Upper lobe of right lung (tissue), 1 donor: ENCODE data around the gene PRKAR1B. TPM values are rescaled to one million over a fixed set of nuclear protein-coding genes. Genes with fewer than 3 reads are reported as not detected.

Source experiments
- ATAC-seq: fragments of 200-7000 bp; cut with Tn5 transposase; one replicate; pipeline ENCODE4 v1.9.1; 2020; ENCODE audit warnings: mild to moderate bottlenecking, moderate library complexity
- DNase-seq: peaks from one replicate; pipeline ENCODE4 v3.0.0-alpha.2; 2020
- H3K27ac ChIP-seq: fragments of 200-600 bp; one replicate; pipeline ENCODE4 v1.8.0; 2022
- H3K27me3 ChIP-seq: fragments of 200-600 bp; one replicate; pipeline ENCODE4 v1.8.0; 2022; ENCODE audit warnings: mild to moderate bottlenecking
- H3K36me3 ChIP-seq: fragments of 200-600 bp; one replicate; pipeline ENCODE4 v1.8.0; 2022
- H3K4me1 ChIP-seq: fragments of 200-600 bp; one replicate; pipeline ENCODE4 v1.8.0; 2022
- H3K4me3 ChIP-seq: fragments of 200-600 bp; one replicate; pipeline ENCODE4 v1.8.0; 2022; ENCODE audit warnings: mild to moderate bottlenecking
- H3K9me3 ChIP-seq: fragments of 200-600 bp; one replicate; pipeline ENCODE4 v1.8.0; 2022
- intact Hi-C: fragments of 100-400 bp; cut with DNase I; formaldehyde crosslinking; loops from one replicate; pipeline ENCODE4 v1.11.0; 2022
- total RNA-seq: library from RNA; stranded (reverse); fragmentation: NEBNext Ultra II Directional; extraction: Animal tissue kit (Norgen Biotek cat#: 25700); gene quantifications from one replicate; pipeline ENCODE4 v1.2.1, GENCODE V29; 2021
- TF ChIP-seq, protein P1 (sequence below): fragments of 200-600 bp; IDR thresholded peaks from one replicate; pipeline ENCODE4 v1.8.0; 2022; ENCODE audit warnings: antibody characterized with exemption
- donor health status: DM: no; HTN: yes; CAD: no; lungs with severe emphysema.

Gene PRKAR1B
- total RNA-seq, 1 donor from 2014 or later, result 25.7 TPM

DNA sequence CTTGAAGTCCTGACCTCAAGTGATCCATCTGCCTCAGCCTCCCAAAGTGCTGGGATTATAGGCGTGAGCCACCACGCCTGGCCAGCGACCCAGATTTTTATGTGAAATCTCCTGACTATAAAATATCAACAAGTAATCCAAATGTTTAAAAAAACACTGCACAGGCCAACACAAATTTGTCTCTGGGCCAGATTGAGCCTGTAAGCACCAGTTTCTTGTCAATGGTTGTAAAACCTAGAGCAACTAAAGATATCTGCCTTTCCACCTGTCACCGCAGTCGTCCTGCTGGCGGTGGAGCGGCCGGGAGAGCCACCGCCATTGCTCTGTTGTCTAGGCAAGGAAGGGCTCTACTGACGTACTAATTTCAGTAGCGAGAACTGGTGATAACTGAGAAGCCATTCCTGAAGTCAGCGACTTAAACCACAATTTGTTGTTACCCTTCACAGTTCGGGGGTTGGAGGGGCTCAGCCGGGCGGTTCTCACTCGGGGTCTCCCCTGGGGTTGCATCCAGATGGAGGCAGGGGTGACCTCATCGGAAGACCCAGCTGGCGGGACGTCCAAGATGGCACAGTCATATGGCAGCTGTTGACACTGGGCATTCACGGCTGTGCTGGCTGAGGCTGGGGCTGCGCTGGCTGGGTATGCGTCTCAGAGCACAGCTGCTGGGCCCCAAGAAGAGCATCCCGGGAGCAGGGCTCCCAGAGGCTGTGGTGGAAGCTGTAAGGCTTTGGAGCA, 152.3 kb downstream of the PRKAR1B start:
- no peak overlapping the region for H3K27ac ChIP-seq

DNA sequence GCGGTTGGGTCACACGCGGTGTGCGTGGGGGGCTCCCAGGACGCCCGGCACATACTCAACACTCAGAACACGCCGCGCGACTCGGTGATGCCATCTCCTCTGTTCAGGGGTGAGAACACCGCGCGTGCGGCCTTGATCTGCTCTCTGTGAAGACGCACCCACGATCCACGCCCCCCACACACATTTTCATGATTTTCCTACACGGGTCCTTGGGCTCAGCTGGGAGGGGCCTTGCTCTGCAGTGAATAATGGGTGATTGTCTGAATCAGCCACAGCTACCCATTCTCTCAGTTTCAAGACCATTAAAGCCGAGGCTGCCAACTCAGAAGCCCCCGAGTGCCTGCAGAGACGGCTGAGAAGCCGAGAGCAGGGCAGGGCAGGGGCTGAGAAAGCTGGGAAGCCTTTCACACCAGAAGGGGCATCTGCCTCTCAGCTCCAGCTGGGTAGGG, 153.1 kb downstream of the PRKAR1B start:
- ATAC-seq, result no peak
- no peak overlapping the region for H3K4me3 ChIP-seq
- no peaks in the 10 kb centered on the region for H3K36me3 ChIP-seq
- DNase-seq, result no peak
- no peak overlapping the region for H3K27ac ChIP-seq
- no peaks in the 10 kb centered on the region for H3K4me1 ChIP-seq
- TF ChIP-seq, protein P1, sequence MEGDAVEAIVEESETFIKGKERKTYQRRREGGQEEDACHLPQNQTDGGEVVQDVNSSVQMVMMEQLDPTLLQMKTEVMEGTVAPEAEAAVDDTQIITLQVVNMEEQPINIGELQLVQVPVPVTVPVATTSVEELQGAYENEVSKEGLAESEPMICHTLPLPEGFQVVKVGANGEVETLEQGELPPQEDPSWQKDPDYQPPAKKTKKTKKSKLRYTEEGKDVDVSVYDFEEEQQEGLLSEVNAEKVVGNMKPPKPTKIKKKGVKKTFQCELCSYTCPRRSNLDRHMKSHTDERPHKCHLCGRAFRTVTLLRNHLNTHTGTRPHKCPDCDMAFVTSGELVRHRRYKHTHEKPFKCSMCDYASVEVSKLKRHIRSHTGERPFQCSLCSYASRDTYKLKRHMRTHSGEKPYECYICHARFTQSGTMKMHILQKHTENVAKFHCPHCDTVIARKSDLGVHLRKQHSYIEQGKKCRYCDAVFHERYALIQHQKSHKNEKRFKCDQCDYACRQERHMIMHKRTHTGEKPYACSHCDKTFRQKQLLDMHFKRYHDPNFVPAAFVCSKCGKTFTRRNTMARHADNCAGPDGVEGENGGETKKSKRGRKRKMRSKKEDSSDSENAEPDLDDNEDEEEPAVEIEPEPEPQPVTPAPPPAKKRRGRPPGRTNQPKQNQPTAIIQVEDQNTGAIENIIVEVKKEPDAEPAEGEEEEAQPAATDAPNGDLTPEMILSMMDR, result no peak
- no peaks in the 10 kb centered on the region for H3K9me3 ChIP-seq
- no peaks in the 10 kb centered on the region for H3K27me3 ChIP-seq
- intact Hi-C loops, result no loop called here

More for the DNA sequence above, 152.3 kb downstream of the PRKAR1B start:
- DNase-seq (no peak), ATAC-seq (no peak)
- Histone ChIP-seq H3K9me3 (no peaks in the 10 kb centered on the region), H3K27me3 (no peaks in the 10 kb centered on the region), H3K4me3 (no peak overlapping the region), H3K4me1 (no peaks in the 10 kb centered on the region), H3K36me3 (no peaks in the 10 kb centered on the region)
- TF ChIP-seq, protein P1, result no peak
- intact Hi-C loops, result no loop called here

DNA sequence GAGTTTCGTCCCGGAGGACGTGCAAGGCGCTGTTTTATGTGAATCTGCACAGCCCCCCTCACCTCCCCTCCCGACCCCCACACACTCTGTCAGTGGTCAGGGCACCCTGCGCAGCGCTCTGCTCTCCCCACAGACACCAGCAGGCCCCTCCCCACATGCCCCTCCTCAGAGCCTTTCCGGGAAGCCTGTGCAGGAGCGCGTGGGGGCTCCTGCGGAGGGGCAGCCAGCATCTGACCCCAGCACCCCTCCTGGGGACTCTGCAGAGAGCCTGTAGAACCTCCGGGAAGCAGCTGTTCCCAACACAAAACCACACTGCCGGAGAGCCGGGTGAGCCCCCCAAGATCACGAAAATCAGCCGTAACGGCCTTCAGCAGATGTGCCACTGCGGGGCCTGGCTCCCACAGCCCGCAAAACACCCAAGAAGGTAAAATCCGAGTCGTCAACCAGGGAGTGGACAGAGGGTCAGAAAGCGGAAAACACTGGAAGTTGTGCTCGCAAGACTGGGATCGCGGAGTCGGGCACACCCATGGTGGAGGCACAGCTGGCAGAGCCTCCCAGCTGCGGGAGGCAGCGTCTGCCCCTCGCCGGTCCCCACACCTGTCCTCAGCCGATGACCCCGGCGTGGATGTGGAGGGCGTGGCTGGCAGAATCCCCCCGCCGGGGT, 153.7 kb downstream of the PRKAR1B start:
- TF ChIP-seq, protein P1, result no peak
- intact Hi-C loops, result no loop called here
- H3K27ac ChIP-seq, result no peak overlapping the region
- no peaks in the 10 kb centered on the region for H3K36me3 ChIP-seq
- ATAC-seq, result no peak
- no peak for DNase-seq
- no peak overlapping the region for H3K4me3 ChIP-seq
- no peaks in the 10 kb centered on the region for H3K4me1 ChIP-seq
- no peaks in the 10 kb centered on the region for H3K9me3 ChIP-seq
- no peaks in the 10 kb centered on the region for H3K27me3 ChIP-seq

DNA sequence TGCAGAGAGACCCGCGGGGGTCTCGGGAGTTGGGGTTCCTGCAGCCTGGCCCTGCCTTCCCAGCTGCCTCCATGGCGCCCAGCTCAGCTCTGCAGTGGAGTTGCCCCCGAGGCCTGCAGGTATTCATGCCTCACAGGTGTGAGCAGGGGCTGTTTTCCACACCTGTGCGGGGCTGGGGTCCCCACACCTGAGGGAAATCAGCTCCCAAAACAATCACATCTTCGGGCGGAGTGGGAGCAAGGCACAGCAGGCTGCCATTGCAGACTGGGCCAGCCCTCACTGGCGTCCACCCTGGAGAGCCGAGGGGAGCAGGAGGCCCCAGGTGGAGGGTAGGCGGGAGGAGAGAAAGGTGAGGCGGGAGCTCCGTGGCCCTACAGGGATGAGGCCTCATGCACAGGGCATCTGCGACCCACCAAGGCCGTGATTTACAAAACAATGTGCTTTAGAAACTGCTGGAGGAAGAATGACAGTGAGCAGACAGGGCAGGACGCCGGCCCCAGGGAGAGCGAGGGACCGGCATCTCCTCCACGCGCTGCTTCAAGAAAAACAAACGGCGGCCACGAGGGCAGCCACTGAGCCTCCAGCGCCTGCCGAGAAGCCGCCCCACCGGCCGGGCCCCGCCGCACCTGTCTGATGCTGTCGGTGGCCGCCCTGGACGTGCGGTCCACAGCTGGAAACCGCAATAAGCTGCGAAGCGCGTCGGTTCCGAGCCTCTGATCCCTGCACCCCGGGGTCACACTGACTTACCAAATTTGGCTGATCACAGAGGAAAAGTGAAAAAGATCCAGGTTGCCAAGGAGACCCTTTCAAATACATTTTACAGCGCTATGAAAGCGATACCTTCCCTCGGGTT, 154.4 kb downstream of the PRKAR1B start:
- intact Hi-C loops, result no loop called here
- TF ChIP-seq, protein P1, result no peak
- no peak for DNase-seq
- no peak for ATAC-seq
- no peaks in the 10 kb centered on the region for H3K36me3 ChIP-seq
- no peaks in the 10 kb centered on the region for H3K9me3 ChIP-seq
- H3K4me3 ChIP-seq, result no peak overlapping the region
- no peaks in the 10 kb centered on the region for H3K4me1 ChIP-seq
- no peak overlapping the region for H3K27ac ChIP-seq
- H3K27me3 ChIP-seq, result no peaks in the 10 kb centered on the region

DNA sequence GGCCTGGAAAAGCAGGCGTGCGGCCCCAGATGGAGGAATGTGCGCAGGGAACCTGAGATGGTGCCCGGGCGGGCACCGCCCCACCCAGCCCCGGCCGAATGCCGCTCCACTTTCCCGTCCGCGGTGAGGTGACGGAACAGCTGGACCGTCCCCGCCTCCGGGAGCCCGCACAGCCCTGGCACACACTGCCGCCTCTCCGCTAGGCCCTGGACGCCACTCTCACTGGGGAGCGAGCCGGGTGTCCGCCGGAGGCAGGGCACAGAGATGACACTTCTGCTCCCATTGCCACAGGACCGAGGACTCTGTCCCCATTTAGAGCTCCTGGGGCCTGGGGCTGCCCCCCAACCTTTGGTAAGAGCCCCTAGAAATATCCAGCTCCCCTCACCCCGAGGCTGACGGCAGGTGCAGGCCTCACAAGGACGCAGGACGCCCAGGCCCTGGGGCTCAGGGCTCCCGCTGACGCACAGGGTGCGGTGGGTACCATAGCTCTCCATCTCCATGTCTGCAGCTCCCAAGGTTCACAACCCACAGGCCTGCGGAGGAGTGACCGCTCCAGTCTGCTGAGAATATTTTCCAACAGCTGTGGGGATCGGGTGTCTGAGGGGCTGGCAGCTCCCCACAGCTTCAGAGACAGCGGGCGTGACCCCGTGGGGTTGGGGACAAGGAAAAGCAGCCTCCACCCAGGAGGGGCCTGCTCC, 155.2 kb downstream of the PRKAR1B start:
- H3K4me1 ChIP-seq, result no peaks in the 10 kb centered on the region
- TF ChIP-seq, protein P1, result no peak
- H3K27ac ChIP-seq, result no peak overlapping the region
- no peak overlapping the region for H3K4me3 ChIP-seq
- H3K27me3 ChIP-seq, result no peaks in the 10 kb centered on the region
- H3K9me3 ChIP-seq, result no peaks in the 10 kb centered on the region
- intact Hi-C loops, result no loop called here
- H3K36me3 ChIP-seq, result no peaks in the 10 kb centered on the region
- no peak for ATAC-seq
- no peak for DNase-seq
